ENCODE results near the gene KEAP1.
"Not testable (repeated sequence)": the region's sequence is repeated elsewhere in the genome, so short reads cannot be mapped to it uniquely, and the experiment has no call there.

KEAP1 gene

DNA sequence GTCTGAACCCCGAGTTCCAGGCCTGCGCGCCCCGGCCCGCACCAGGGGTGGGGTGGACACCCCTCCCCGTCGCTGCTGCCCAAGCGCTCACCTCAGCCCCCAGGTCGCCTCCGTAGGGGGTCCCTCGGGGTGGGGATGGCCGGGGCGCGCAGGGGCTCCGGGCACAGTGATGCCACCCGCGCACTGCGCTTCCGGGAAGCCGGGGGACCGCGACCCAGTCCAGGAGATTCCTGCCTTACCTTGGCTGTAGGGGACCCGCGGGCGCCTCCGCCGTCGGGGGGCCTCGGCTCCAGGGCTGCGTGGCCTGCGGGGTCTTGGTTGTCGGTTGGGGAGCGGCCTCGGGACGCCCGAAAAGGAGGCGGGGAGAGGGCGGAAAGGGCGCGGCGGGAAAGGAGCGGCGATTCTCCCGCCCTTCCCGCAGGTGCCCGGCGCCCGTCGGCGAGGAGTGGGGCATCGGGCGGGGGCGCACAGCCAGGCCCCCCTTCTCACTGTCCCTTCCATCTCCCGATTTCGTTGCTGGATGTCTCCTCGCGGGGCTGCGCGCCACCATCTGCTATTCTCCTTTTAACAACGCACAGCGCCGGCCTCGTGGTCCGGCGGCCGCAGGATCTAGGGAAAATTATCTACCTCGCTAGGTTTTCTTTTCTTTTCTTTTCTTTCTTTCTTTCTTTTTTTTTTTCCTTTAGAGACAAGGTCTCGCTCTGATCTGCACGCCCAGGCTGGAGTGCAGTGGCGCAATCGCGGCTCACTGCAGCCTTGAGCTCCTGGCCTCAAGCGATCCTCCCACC lies at the start of gene KEAP1:
Gene KEAP1, minus strand, starts transcription at position 355 of the 788 bp plus-strand sequence. CDS start 3,323 bp downstream, outside the sequence.
- DNase-seq, result no peak

DNA sequence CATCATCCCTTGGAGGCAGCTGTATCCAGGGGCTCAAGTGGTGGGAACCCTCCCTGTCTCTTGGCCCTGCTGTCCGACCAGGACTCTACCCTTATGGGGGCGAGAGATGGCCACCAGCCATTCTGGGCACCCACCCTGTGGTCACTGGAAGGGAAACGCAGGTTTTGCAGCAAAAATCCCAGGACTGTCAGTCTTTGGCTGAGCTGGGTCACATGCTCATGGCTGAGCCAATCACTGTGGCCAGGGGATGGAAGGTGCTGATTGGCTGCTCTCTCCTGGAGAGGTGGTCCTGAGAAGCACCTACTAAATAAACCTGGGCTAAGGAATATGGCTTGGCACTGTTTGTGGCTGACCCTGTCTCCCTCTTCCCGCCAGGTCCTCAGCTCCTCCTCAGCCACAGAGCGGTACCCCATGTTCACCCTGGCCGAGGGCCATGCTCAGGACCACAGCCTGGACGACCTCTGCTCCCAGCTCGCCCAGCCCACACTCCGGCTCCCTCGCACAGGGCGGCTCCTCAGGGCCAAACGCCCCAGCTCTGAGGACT lies 49.4 kb upstream of the KEAP1 start:
- no peak for DNase-seq

DNA sequence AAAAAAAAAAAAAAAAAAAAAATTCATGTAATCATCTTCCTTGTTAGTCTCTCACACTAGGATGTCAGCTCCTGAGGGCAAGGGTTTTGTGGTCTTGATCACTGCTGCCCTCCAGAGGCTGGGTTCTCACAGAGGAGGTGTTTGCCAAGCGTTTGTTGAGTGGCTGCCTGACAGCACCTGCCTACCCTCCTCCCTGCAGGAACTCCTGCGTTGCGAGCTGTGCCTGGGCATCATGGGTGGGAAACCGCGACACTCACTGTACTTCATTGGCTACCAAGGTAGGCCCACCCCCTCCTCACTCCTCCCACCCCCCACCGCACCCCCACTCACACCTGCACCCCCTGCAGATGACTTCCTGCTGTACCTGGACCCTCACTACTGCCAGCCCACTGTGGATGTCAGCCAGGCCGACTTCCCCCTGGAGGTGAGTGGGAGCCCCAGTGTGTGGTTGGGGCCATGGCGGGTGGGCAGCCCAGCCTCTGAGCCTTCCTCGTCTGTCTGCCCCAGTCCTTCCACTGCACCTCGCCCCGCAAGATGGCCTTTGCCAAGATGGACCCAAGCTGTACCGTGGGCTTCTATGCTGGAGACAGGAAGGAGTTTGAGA lies 48.6 kb upstream of the KEAP1 start:
- DNase-seq, result no peak

DNA sequence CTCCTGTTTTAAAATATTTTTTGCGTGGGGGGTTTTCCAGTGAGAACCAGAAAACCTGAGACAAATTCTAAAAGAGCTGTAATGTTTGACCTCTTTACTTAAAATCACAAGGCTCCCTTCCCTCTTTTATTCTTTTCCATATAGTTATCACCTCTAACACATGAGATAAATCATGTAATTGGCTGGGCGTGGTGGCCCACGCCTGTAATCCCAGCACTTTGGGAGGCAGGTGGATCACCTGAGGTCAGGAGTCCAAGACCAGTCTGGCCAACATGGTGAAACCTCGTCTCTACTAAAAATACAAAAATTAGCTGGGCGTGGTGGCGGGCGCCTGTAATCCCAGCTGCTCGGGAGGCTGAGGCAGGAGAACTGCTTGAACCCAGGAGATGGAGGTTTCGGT lies 47.9 kb upstream of the KEAP1 start:
- not testable (repeated sequence) for DNase-seq

DNA sequence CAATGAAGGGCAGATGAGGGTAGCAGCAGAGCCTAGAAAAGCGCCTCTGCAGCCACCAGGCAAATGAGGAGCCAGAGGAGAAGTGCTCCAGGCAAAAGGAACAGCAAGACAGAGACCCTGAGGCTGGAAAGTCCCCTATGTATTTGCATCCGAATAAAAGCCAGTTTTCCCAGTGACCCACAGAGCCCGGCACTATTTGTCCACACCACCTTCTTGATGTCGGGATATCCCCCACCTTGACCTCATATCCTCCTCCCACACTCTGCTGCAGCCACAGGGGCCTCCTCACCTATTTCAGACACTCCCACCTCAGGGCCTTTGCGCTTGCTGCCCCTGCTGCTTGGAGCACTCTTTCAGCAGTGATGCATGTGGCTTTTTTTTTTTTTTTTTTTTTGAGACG lies 47.2 kb upstream of the KEAP1 start:
- no peak for DNase-seq

DNA sequence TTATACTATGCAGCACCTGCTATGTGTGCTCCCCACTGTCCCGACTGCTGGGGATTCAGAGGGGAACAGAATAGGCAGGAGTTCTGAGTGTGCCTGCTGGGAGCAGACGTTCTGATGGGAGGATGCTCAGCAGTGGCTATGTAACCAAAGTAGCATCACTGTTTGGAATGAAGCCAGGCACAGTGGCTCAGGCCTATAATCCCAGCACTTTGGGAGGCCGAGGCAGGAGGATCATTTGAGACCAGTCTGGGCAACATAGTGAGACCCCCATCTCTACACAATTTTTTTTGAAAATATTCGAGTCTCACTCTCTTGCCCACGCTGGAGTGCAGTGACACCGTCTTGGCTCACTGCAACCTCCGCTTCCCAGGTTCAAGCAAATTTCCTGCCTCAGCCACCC lies 46.6 kb upstream of the KEAP1 start:
- DNase-seq, result no peak

DNA sequence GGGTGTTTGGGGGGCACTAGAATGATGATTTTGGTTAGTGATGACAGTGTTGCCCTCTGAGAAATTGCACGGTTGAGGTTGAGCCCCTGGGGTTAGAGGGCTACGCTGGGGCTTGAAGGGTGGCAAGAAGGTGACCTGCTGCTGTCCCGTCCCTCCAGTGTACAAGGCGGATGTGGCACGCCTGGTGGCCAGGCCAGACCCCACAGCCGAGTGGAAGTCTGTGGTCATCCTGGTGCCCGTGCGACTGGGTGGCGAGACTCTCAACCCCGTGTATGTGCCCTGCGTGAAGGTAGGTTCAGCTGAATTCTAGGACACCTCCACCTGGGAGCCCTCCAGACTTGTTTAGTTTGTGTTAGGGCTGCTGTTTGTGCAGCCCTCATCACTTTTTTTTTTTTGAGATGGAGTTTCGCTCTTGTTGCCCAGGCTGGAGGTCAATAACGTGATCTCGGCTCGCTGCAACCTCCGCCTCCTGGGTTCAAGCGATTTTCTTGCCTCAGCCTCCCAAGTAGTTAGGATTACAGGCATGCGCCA lies 45.7 kb upstream of the KEAP1 start:
- no peak for DNase-seq

DNA sequence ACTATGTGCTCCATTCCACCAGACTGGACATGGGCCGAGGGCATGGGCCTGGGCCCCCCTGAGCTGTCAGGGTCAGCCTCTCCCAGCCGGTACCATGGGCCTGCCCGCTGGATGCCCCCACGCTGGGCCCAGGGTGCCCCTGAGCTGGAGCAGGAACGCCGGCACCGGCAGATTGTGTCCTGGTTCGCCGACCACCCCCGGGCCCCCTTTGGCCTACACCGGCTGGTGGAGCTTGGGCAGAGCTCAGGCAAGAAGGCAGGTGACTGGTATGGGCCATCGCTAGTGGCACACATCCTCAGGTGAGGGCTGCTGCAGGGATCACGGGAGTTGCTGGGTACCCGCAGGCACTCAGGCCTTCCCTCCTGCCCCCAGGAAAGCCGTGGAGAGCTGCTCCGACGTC lies 43.7 kb upstream of the KEAP1 start:
- no peak for DNase-seq

DNA sequence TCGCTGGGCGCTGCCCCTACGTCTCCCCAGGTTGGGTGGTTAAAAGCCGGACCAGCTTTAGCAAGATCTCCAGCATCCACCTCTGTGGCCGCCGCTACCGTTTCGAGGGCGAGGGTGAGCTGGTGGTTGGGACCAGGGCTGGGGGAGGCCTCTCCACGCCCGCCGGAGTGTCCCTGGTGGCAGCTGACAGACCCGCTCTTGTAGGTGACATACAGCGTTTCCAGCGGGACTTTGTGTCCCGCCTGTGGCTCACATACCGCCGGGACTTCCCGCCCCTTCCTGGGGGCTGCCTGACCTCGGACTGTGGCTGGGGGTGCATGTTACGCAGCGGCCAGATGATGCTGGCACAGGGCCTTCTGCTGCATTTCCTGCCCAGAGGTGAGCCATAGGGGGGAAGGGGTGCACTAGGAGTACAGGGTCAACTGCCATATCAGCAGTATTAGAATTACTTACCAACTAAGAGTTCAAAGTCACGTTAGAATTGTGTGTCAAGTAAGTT lies 41.6 kb upstream of the KEAP1 start:
- DNase-seq, result no peak

DNA sequence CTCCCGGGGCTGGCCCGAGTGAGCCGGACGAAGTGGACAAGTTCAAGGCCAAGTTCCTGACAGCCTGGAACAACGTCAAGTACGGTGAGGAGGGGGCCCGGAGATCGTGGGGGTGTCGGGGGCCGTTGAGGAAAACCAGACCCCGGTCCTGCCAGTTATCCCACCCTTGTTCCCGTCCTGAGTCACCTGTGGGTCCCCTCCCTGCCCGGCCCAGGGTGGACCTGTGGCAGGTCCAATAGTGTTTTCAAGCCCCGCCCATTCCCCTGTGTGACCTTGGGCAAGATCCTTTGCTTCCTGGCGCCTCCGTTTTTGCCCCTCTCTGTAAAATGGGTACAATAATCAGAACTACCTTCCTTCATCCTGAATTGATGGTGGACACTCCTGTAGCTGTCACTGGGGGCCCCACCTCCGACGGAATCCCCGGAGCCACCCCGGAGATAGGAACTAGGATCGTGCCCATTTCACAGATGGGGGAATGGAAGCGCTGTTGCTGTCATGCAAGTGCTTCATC lies 41.1 kb upstream of the KEAP1 start:
- DNase-seq, result no peak

DNA sequence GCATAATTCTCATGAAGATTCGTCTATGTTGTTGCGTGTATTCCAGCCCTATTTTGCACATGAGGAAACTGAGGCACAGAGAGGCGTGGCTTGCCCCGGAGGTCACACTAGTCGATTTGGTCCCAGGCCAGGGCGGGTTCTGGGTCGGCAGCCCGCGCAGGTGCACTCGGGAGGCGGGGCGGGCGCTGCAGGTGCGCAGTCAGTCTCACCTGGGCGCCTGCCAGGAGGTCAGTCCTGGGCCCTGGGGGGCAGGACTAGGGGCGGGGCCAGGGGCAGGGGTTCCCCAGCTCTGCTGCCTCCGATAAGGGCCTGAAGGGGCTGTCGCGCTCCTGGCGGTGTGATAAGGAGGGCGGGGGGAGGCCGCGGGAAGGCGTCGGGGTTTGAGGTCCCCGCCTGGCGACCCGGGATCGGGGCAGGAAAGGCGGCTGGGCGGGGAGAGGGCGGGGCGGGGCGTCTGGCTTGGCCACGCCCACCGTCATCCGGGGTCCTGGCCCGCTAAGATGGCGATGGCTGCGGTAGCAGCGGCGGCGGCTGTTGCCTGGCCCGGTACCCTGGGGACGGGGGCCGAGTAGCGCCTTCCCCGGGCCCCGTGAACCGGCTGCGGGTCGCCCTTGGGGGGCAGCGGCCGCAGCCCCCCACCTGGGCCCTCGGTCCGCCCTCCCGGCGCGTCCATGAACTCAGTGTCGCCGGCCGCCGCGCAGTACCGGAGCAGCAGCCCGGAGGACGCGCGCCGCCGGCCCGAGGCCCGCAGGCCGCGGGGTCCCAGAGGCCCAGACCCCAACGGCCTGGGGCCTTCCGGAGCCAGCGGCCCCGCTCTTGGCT lies 40.5 kb upstream of the KEAP1 start, which contains the start of gene ATG4D:
Gene ATG4D, plus strand, starts transcription at position 485 of the 822 bp plus-strand sequence. Its CDS starts 187 bp downstream, at position 672.
- no peak for DNase-seq

DNA sequence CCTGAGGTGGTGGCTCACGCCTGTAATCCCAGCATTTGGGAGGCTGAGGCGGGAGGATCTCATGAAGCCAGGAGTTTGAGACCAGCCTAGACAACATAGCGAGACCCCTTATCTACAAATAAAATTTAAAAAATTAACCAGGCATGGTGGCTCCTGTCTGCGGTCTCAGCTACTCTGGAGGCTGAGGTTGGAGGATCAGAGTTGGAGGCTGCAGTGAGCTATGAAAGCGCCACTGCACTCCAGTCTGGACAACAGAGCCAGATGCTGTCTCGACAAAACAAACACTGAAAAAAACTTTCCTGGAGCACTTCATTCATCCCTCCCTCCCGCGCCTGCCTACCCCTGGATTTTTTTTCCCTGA lies 39.9 kb upstream of the KEAP1 start:
- no peak for DNase-seq

DNA sequence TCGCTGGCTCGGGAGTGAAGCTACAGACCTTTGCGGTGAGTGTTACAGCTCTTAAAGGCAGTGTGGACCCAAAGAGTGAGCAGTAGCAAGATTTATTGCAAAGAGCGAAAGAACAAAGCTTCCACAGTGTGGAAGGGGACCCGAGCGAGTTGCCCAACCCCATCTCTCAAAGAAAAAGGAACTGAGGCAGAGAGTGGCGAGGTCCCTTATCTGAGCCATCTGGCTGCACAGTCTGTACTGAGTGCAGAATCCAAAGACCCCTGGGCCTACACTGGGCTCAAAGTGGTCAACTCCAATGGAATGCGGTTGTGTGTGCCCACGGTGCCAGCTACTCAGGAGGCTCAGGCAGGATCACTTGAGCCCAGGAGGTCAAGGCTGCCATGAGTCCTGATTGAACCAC lies 35.9 kb upstream of the KEAP1 start:
- not testable (repeated sequence) for DNase-seq

DNA sequence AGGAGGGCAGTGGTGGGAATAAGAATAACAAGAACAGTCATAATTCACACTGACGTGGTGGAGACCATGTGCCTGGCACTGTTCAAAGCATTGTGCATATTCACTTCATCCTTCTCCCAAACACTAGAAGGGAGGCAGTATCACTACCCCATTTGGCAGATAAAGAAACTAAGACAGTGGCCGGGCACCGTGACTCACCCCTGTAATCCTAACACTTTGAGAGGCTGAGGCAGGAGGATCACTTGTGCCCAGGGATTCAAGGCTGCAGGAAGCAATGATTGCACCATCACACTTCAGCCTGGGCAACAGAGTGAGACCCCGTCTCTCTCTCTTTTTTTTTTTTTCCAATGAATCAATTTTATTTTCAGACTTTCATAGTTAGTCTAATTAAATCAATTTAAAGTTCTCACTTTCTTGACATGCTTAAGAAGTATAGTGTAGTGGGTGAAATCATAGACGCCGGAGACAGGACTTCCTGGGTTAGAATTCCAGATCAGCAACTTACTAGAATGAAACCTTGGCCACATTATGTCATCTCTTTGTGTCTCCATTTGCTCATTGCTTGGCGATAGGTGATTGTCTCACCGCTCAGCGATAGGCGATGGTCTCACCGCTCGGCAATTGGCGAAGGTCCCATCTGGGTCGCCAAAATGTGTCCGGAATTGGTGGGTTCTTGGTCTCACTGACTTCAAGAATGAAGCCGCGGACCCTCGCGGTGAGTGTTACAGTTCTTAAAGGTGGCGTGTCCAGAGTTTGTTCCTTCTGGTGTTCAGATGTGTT lies 35.2 kb upstream of the KEAP1 start:
- DNase-seq, result no peak

DNA sequence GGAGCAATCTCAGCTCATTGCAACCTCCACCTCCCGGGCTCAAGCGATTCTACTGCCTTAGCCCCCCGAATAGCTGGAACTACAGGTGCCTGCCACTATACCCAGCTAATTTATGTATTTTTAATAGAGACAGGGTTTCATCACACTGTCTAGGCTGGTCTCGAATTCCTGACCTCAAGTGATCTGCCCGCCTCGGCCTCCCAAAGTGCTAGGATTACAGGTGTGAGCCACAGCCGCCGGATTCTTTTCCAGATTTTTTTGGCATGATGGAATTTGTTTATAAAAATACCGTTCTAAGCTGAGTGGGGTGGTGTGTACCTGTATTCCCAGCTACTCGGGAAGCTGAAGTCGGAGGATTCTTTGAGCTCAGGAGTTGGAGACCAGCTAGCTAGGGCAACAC lies 34.5 kb upstream of the KEAP1 start:
- DNase-seq, result no peak

DNA sequence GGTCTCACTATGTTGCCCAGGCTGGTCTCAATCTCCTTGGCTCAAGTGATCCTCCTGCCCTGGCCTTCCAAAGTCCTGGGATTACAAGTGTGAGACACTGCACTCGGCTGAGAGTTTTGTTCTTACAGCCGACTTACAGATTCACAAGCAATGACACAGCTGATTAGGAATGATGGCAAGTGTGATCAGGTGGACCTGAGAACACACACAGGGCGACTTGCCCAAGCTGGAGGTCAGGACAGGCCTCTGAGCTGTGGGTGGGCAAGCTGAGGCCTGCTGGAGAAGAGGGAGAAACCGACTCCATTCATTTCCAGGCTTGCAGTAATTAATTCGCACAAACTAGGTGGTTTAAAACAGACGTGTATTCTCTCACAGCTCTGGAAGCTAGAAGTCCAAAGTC lies 32.5 kb upstream of the KEAP1 start:
- DNase-seq, result no peak

DNA sequence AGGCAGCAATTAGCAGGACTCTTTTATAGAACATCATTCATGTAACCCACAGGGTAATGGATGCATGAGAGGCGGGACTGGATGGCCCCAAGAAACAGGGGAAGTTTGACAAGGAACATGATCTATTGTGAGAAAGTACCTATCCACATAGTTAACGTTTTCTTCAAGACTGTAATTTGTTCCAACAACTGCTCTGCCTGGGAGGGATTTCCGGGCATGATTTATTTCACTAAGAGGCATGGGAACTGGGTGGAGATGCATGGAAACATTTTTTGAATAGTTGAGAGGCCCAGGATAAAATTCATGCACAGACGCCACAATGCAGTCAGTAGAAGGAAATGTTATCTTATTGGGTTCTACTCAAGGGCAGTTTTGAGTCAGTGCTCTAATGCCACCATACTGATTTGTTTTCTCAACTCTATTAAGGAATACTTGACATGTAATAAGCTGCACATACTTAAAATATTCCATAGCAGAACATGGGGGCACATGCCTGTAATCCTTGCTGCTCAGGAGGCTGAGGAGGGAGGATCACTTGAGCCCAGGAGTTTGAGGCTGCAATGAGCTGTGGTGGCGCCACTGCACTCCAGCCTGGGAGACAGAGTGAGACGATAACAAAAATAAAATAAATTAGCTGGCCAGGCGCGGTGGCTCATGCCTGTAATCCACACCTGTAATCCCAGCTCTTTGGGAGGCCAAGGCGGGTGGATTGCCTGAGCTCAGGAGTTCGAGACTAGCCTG lies 30.7 kb upstream of the KEAP1 start:
- no peak for DNase-seq

DNA sequence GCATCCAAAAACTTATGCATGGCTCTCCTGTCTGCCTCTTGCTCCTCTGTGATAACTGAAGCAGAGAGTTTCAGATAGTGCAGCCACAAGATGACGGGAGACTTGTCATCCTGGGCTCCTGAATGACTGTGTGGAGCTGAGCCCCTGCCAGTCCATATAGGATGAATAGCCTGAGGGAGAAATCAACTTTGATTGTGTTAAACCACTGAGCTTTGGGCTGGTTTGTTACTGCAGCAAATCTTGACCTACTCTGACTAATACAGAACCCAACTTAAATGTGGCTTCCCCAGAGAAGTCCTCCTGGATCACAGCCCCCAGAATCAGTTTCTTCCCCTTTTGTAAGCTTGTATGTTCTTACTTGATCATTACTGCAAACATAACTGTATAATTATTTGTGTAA lies 29.3 kb upstream of the KEAP1 start:
- no peak for DNase-seq

DNA sequence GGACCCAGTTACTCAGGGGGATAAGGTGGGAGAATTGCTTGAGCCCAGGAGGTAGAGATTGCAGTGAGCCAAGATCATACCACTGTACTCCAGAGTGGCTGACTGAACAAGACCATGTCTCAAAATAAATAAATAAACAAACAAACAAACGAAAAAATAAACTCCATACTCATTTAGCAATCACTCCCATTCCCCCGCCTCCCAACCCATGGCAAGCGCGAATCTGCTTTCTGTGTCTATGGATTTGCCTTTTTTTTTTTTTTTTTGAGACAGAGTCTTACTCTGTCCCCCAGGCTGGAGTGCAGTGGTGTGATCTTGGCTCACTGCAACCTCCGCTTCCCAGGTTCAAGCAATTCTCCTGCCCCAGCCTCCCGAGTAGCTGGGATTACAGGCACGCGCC lies 23.7 kb upstream of the KEAP1 start:
- not testable (repeated sequence) for DNase-seq

DNA sequence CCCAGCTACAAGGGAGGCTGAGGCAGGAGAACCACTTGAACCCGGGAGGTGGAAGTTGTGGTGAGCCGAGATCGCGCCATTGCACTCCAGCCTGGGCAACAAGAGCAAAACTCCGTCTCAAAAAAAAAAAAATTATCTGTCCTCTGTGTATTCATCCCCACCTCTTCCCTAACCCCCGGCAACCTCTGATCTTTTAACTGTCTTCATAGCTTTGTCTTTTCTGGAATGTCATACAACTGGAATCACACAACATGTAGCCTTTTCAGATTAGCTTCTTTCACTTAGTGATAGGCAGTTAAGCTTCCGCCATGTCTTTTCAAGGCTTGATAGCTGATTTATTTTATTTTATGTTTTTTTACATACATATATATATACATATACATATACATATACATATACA lies 22.5 kb upstream of the KEAP1 start:
- DNase-seq, result no peak

DNA sequence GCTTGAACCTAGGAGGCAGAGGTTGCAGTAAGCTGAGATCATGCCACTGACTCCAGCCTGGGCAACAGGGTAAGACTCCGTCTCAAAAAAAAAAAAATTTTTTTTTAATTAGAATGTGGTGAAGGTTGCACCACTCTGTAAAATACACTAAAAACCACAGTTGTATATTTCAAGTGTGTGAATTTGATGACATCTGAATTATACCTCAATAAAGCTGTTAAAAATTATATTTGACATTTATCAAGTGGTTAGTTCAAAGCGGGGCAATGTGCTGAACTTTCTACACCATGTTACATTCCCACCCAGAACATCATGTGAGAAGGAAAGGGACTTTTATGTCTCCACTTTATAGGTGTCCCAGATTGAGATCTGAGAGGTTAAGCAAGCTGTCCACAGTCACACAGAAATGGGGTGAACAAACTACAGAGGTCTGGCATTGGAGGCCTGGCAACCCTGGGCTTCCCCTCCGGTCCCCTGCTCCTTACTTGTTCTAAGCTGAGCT lies 20.0 kb upstream of the KEAP1 start:
- no peak for DNase-seq
